K562 (cell line): ENCODE results near the gene PPP1R14B. TPM values are rescaled to one million over a fixed set of nuclear protein-coding genes. Genes with fewer than 3 reads are reported as not detected.

Experiments used
- ADNP ChIP-seq: fragments of 200-800 bp; sonication (Bioruptor generic); IDR thresholded peaks from 2 replicates; pipeline ENCODE4 v1.6.1; 2016; ENCODE audit warnings: missing genetic modification characterization, missing compliant biosample characterization
- BRF1 ChIP-seq: IDR thresholded peaks from 3 replicates; pipeline ENCODE4 v1.6.1; 2011; ENCODE audit warnings: borderline replicate concordance, mild to moderate bottlenecking; ENCODE audit not compliant: insufficient read length; ENCODE audit errors: extremely low read depth
- CLOCK ChIP-seq: fragments of 250-450 bp; sonication (Bioruptor Pico); IDR thresholded peaks from 2 replicates; pipeline ENCODE4 v1.4.0; 2020; ENCODE audit warnings: mild to moderate bottlenecking, moderate library complexity, borderline replicate concordance
- CREBBP ChIP-seq: IDR thresholded peaks from one replicate; pipeline ENCODE4 v1.6.1; 2012; ENCODE audit warnings: low read depth, mild to moderate bottlenecking, control low read depth, inconsistent platforms, low read length
- DPF2 ChIP-seq: fragments of 450-650 bp; IDR thresholded peaks from 2 replicates; pipeline ENCODE4 v1.6.1; 2016
- ELF4 ChIP-seq: fragments of 450-650 bp; formaldehyde crosslinking; IDR thresholded peaks from 2 replicates; pipeline ENCODE4 v1.4.0; 2022; ENCODE audit warnings: missing genetic modification characterization
- HOXB6 ChIP-seq: fragments of 250-450 bp; sonication (Bioruptor Pico); IDR thresholded peaks from 2 replicates; pipeline ENCODE4 v1.5.1; 2022; ENCODE audit warnings: mild to moderate bottlenecking, borderline replicate concordance
- L3MBTL2 ChIP-seq: fragments of 450-650 bp; IDR thresholded peaks from 2 replicates; pipeline ENCODE4 v1.6.1; 2016; ENCODE audit warnings: mild to moderate bottlenecking, moderate library complexity
- MCM3 ChIP-seq: fragments of 450-650 bp; IDR thresholded peaks from 2 replicates; pipeline ENCODE4 v1.6.1; 2016
- MYC ChIP-seq, 2 experiments: fragments of 250-450 bp in 1 of 2; sonication (Bioruptor Pico) in 1 of 2; IDR thresholded peaks; 2 replicates each; pipeline versions ENCODE4 v1.5.1 to v1.6.1; 2012 to 2021; ENCODE audit warnings: low read depth in 2 of 2, borderline replicate concordance in 1 of 2, improper control_type of control experiment in 1 of 2, low read length in 1 of 2, mild to moderate bottlenecking in 1 of 2, moderate library complexity in 1 of 2
- SMAD1 ChIP-seq: fragments of 150-350 bp; IDR thresholded peaks from 2 replicates; pipeline ENCODE4 v1.6.1; 2014; ENCODE audit warnings: low read length, low read depth; ENCODE audit not compliant: partially characterized antibody
- SMAD3 ChIP-seq: fragments of 450-650 bp; formaldehyde crosslinking; conservative IDR thresholded peaks from 2 replicates; pipeline ENCODE4 v1.4.0; 2020; ENCODE audit warnings: mild to moderate bottlenecking
- SMARCA4 ChIP-seq: fragments of 450-650 bp; IDR thresholded peaks from 2 replicates; pipeline ENCODE4 v1.6.1; 2016
- SMARCC2 ChIP-seq: fragments of 450-650 bp; IDR thresholded peaks from 2 replicates; pipeline ENCODE4 v1.6.1; 2017; ENCODE audit warnings: antibody characterized with exemption, moderate library complexity, mild to moderate bottlenecking, low read depth
- TAF7 ChIP-seq: fragments of 450-650 bp; IDR thresholded peaks from 2 replicates; pipeline ENCODE4 v1.6.1; 2016; ENCODE audit warnings: missing genetic modification characterization, missing compliant biosample characterization
- TAF9B ChIP-seq: fragments of 450-650 bp; IDR thresholded peaks from 2 replicates; pipeline ENCODE4 v1.6.1; 2018; ENCODE audit warnings: mild to moderate bottlenecking; ENCODE audit not compliant: partially characterized antibody
- TEAD4 ChIP-seq, 2 experiments: sonication (generic) in 1 of 2; formaldehyde crosslinking in 1 of 2; IDR thresholded peaks; 2 replicates each; pipeline versions ENCODE4 v1.6.1 to v1.8.0; 2012 to 2022; ENCODE audit warnings: borderline replicate concordance in 1 of 2, inconsistent platforms in 1 of 2, low read length in 1 of 2, mild to moderate bottlenecking in 1 of 2, missing genetic modification reagents in 1 of 2
- YBX1 ChIP-seq: fragments of 450-650 bp; IDR thresholded peaks from 2 replicates; pipeline ENCODE4 v1.7.1; 2016; ENCODE audit warnings: mild to moderate bottlenecking
- ZFX ChIP-seq: sonication (generic); formaldehyde crosslinking; IDR thresholded peaks from 2 replicates; pipeline ENCODE4 v1.8.0; 2022; ENCODE audit warnings: mild to moderate bottlenecking, missing genetic modification reagents, moderate library complexity
- ZNF143 ChIP-seq: sonication (generic); formaldehyde crosslinking; IDR thresholded peaks from 2 replicates; pipeline ENCODE4 v1.9.0; 2022; ENCODE audit warnings: mild to moderate bottlenecking, missing genetic modification reagents
- ZNF239 ChIP-seq: fragments of 250-450 bp; sonication (Bioruptor Pico); IDR thresholded peaks from 2 replicates; pipeline ENCODE4 v1.4.0; 2020; ENCODE audit warnings: mild to moderate bottlenecking
- polyA plus RNA-seq, 8 experiments: library from polyadenylated mRNA; depleted of rRNA in 4 of 8; stranded (reverse) in 5 of 8; unstranded in 3 of 8; fragments of >200 nt; fragmentation: Nextera tagmentation in 2 of 8; fragmentation: Illumina TruSeq in 1 of 8; extraction: Ambion mirVana in 2 of 8; extraction: Trizol in 1 of 8; gene quantifications; 2 replicates each; pipeline versions ENCODE4 v1.2.1 to v1.2.3, GENCODE V29; 2011 to 2014; ENCODE audit warnings: inconsistent platforms in 1 of 8, missing spikeins in 1 of 8
- total RNA-seq, 7 experiments: library from RNA; depleted of rRNA in 6 of 7; stranded (reverse); fragments of >200 nt in 6 of 7; fragmentation: Illumina TruSeq in 2 of 7; extraction: Trizol in 2 of 7; gene quantifications; 2 replicates each; pipeline versions ENCODE4 v1.2.1 to v1.2.3, GENCODE V29; 2011 to 2021; ENCODE audit warnings: low replicate concordance in 1 of 7
- TF ChIP-seq, protein P1 (sequence below): fragments of 150-350 bp; conservative IDR thresholded peaks from 2 replicates; pipeline ENCODE4 v1.6.1; 2014; ENCODE audit warnings: low read length

PPP1R14B gene
- total and polyA plus RNA-seq, 9 of the 15 experiments (the other 6 are each of a cell fraction or from before 2014, with no cell fraction given) = 7.7 to 566 (median 212) TPM

DNA sequence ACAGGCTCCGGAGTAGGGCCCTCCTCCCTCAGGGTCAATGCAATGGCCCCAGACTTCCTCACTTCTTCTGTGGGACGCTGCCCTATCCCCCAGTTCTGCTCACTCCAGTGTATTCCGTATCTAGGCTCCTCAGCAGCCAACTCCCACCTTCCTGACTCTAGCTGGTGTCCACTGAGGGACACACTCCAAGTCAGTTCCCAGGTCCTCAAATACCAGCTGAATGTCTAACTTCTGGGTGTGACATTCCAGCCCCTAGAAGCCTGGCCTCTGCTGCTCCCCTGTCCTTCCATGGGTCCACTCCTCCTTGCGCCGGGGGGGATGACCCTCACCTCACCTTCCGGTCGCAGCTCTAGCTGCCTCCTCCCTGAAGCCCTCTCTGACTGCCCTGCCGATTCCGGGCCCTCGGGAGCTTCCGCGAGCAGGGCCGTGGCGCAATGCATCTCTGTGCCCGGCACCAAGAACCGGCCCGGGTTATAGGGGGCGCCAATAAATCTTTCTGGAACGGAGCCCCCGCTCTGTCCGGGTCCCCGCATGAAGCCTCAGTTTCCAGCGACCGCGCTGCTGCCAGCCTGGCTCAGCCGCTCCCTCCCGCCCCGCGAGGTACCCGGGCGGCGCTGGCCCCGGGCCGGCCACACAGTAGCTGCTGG lies 22.3 kb upstream of the PPP1R14B start (continued):
- no peak for TF ChIP-seq SMAD3 (CRISPR knock-in tag)
- no peak for TF ChIP-seq BRF1
- no peak for TF ChIP-seq ELF4 (CRISPR knock-in tag)
- no peak for TF ChIP-seq ZNF239
- no peak for TF ChIP-seq HOXB6 (CRISPR knock-in tag)
- TF ChIP-seq SMARCC2 = no peak
- no peak for TF ChIP-seq MYC (IDR thresholded peaks at IDR 0.05; ENCODE audit: low read depth, low read length)
- TF ChIP-seq MYC (CRISPR knock-in tag; IDR thresholded peaks at IDR 0.05; ENCODE audit: borderline replicate concordance, low read depth) = no peak
- no peak for TF ChIP-seq TAF7 (tag)
- TF ChIP-seq MCM3 = no peak
- no peak for TF ChIP-seq L3MBTL2
- peak; percentile 54; the same call in 1 of the 2 replicates for TF ChIP-seq ADNP (tag)
- no peak; the same call in 1 of the 2 replicates for TF ChIP-seq TEAD4 (IDR thresholded peaks at IDR 0.05; ENCODE audit: low read length)
- TF ChIP-seq TEAD4 (CRISPR knock-in tag; IDR thresholded peaks at IDR 0.05; ENCODE audit: borderline replicate concordance) = 0 out of 2 replicates have a peak, but pooled peaks have one; percentile 36
- no peak for TF ChIP-seq CREBBP
- no peak for TF ChIP-seq SMARCA4
- TF ChIP-seq ZFX (CRISPR knock-in tag) = no peak
- peak; percentile 32 for TF ChIP-seq TAF9B
- TF ChIP-seq, protein P1, sequence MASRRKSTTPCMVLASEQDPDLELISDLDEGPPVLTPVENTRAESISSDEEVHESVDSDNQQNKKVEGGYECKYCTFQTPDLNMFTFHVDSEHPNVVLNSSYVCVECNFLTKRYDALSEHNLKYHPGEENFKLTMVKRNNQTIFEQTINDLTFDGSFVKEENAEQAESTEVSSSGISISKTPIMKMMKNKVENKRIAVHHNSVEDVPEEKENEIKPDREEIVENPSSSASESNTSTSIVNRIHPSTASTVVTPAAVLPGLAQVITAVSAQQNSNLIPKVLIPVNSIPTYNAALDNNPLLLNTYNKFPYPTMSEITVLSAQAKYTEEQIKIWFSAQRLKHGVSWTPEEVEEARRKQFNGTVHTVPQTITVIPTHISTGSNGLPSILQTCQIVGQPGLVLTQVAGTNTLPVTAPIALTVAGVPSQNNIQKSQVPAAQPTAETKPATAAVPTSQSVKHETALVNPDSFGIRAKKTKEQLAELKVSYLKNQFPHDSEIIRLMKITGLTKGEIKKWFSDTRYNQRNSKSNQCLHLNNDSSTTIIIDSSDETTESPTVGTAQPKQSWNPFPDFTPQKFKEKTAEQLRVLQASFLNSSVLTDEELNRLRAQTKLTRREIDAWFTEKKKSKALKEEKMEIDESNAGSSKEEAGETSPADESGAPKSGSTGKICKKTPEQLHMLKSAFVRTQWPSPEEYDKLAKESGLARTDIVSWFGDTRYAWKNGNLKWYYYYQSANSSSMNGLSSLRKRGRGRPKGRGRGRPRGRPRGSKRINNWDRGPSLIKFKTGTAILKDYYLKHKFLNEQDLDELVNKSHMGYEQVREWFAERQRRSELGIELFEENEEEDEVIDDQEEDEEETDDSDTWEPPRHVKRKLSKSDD = no peak
- TF ChIP-seq YBX1 = no peak
- TF ChIP-seq SMAD1 = no peak
- TF ChIP-seq CLOCK (CRISPR knock-in tag) = no peak
- peak; percentile 50; the same call in 1 of the 2 replicates for TF ChIP-seq DPF2
- TF ChIP-seq ZNF143 (CRISPR knock-in tag) = no peak
